Ascending aorta (tissue), 2 donors: ENCODE data around the gene AKAP9. TPM values are rescaled to one million over a fixed set of nuclear protein-coding genes. Genes with fewer than 3 reads are reported as not detected.
"Not testable (repeated sequence)": the region's sequence is repeated elsewhere in the genome, so short reads cannot be mapped to it uniquely, and the experiment has no call there.

ENCODE experiments used
- DNase-seq, 2 donors: peaks; one replicate each; pipeline ENCODE4 v3.0.0-alpha.2; 2019; ENCODE audit warnings: low spot score in 2 of 2
- H3K27ac ChIP-seq, 2 donors: fragments of 200-600 bp; sonication (generic); one replicate each; pipeline ENCODE4 v1.5.1; 2016 to 2017; ENCODE audit warnings: mild to moderate bottlenecking in 1 of 2
- H3K27me3 ChIP-seq: fragments of 200-600 bp; sonication (generic); one replicate; pipeline ENCODE4 v1.5.1; 2017
- H3K36me3 ChIP-seq, 2 donors: fragments of 200-600 bp; sonication (generic); one replicate each; pipeline ENCODE4 v1.5.1; 2016
- H3K4me1 ChIP-seq, 2 donors: fragments of 200-600 bp; sonication (generic); one replicate each; pipeline ENCODE4 v1.5.1; 2016 to 2017; ENCODE audit warnings: mild to moderate bottlenecking in 1 of 2
- H3K4me3 ChIP-seq, 2 donors: fragments of 200-600 bp; sonication (generic); one replicate each; pipeline ENCODE4 v1.5.1; 2016 to 2017; ENCODE audit warnings: mild to moderate bottlenecking in 1 of 2
- H3K9me3 ChIP-seq, 2 donors: fragments of 200-600 bp; sonication (generic); one replicate each; pipeline ENCODE4 v1.5.1; 2016
- CTCF ChIP-seq, 3 experiments: fragments of 200-600 bp in 2 of 3; fragments of 450-650 bp in 1 of 3; sonication (generic) in 2 of 3; IDR thresholded peaks; one replicate each; pipeline ENCODE4 v1.5.1; 2016 to 2019; ENCODE audit warnings: antibody characterized with exemption in 3 of 3, mild to moderate bottlenecking in 1 of 3, moderate library complexity in 1 of 3
- intact Hi-C: fragments of 100-400 bp; cut with DNase I; formaldehyde crosslinking; loops from one replicate; pipeline ENCODE4 v1.15.1; 2023
- total RNA-seq: library from RNA; depleted of rRNA; stranded (reverse); fragments of >200 nt; gene quantifications from one replicate; pipeline ENCODE4 v1.1.0, GENCODE V29; 2016

The AKAP9 gene
- total RNA-seq, 1 donor from 2014 or later, result 14.4 TPM

GRCh38 chr7:91959023-91959422, 18.4 kb downstream of the AKAP9 start:
- Histone ChIP-seq H3K36me3 (no peaks in the 10 kb centered on the region), H3K4me1 (peaks cover 0 to 2% of the 10 kb centered on the region in 2 donors), H3K9me3 (no peaks in the 10 kb centered on the region), H3K27ac (no peak overlapping the region), H3K4me3 (no peak overlapping the region), H3K27me3 (no peaks in the 10 kb centered on the region)
- TF ChIP-seq CTCF (IDR thresholded peaks at IDR 0.05), result no peak
- intact Hi-C loops, result no loop called here
- no peak for DNase-seq

GRCh38 chr7:91961816-91962215, 21.2 kb downstream of the AKAP9 start:
- Histone ChIP-seq H3K27me3 (no peaks in the 10 kb centered on the region), H3K9me3 (no peaks in the 10 kb centered on the region), H3K36me3 (no peaks in the 10 kb centered on the region), H3K4me3 (no peak overlapping the region), H3K27ac (no peak overlapping the region), H3K4me1 (peaks cover 0 to 2% of the 10 kb centered on the region in 2 donors)
- intact Hi-C loops, result no loop called here
- no peak for TF ChIP-seq CTCF (IDR thresholded peaks at IDR 0.05)
- DNase-seq, result no peak

- no peak for DNase-seq
- Histone ChIP-seq H3K27ac (no peak overlapping the region), H3K4me1 (peaks cover 0 to 2% of the 10 kb centered on the region in 2 donors), H3K27me3 (no peaks in the 10 kb centered on the region), H3K36me3 (no peaks in the 10 kb centered on the region), H3K4me3 (no peak overlapping the region), H3K9me3 (no peaks in the 10 kb centered on the region)
- TF ChIP-seq CTCF (IDR thresholded peaks at IDR 0.05), result no peak
- intact Hi-C loops, result no loop called here
These were observed 21.8 kb downstream of the AKAP9 start for GRCh38 chr7:91962419-91962818.

- H3K36me3 ChIP-seq, DNase-seq, H3K4me3 ChIP-seq, H3K27me3 ChIP-seq, H3K4me1 ChIP-seq, intact Hi-C loops, H3K9me3 ChIP-seq, H3K27ac ChIP-seq: not testable (repeated sequence)
These were observed 26.9 kb downstream of the AKAP9 start for GRCh38 chr7:91967513-91967912.

GRCh38 chr7:91973639-91974038, 33.0 kb downstream of the AKAP9 start:
- TF ChIP-seq CTCF (IDR thresholded peaks at IDR 0.05), result no peak
- peaks cover 4 to 7% of the 10 kb centered on the region in 2 donors for H3K36me3 ChIP-seq
- no peak for DNase-seq
- no peaks in the 10 kb centered on the region for H3K9me3 ChIP-seq
- H3K4me1 ChIP-seq, result no peaks in the 10 kb centered on the region
- H3K27ac ChIP-seq, result no peak overlapping the region
- H3K27me3 ChIP-seq, result no peaks in the 10 kb centered on the region
- H3K4me3 ChIP-seq, result no peak overlapping the region
- intact Hi-C loops, result no loop called here

- no peak for TF ChIP-seq CTCF (IDR thresholded peaks at IDR 0.05)
- Histone ChIP-seq H3K4me1 (no peaks in the 10 kb centered on the region), H3K4me3 (no peak overlapping the region), H3K9me3 (no peaks in the 10 kb centered on the region), H3K27ac (no peak overlapping the region), H3K27me3 (no peaks in the 10 kb centered on the region), H3K36me3 (peaks cover 4 to 7% of the 10 kb centered on the region in 2 donors)
- DNase-seq, result no peak
- intact Hi-C loops, result no loop called here
These were observed 33.4 kb downstream of the AKAP9 start for GRCh38 chr7:91974066-91974465.
